IMR-90 (cell line): ENCODE measurements around the gene ST14. TPM values are rescaled to one million over a fixed set of nuclear protein-coding genes. Genes with fewer than 3 reads are reported as not detected.

Experiments
- ATAC-seq: fragments of 200-7000 bp; cut with Tn5 transposase; 2 replicates; pipeline ENCODE4 v1.9.1; 2020; ENCODE audit warnings: low read depth, mild to moderate bottlenecking, moderate library complexity
- BruUV-seq: library from RNA; stranded (reverse); fragments of 400-500 nt; replicated peaks from 2 replicates; lab custom pipeline; 2021; lab: Mats Ljungman, UMichigan
- CTCF ChIA-PET: fragments of 300-600 bp; formaldehyde crosslinking; extraction: SDS; loops from one replicate; lab custom pipeline; 2021; ENCODE audit warnings: antibody characterized with exemption; lab: Yijun Ruan, JAX
- POLR2A ChIA-PET: fragments of 300-600 bp; sonication (Branson Sonifier 250); formaldehyde crosslinking; loops from one replicate; lab custom pipeline; 2022; ENCODE audit warnings: antibody characterized with exemption; ENCODE audit not compliant: unreplicated experiment; lab: Charles Lee
- DNase-seq: peaks from one replicate; pipeline ENCODE4 v3.0.0; 2013
- H2AFZ ChIP-seq: replicated peaks from 2 replicates; pipeline ENCODE3; 2013; ENCODE audit warnings: low read length, mild to moderate bottlenecking; ENCODE audit not compliant: poor library complexity
- H2AK5ac ChIP-seq: 2 replicates; pipeline ENCODE4 v1.6.1; 2013; ENCODE audit warnings: low read depth, low read length, inconsistent platforms
- H2AK9ac ChIP-seq: replicated peaks from 2 replicates; pipeline ENCODE3; 2013; ENCODE audit warnings: mild to moderate bottlenecking, low read depth, low read length, moderate library complexity; ENCODE audit not compliant: poor library complexity
- H2BK120ac ChIP-seq: 2 replicates; pipeline ENCODE4 v1.6.1; 2013; ENCODE audit warnings: low read depth, low read length, inconsistent platforms
- H2BK15ac ChIP-seq: 3 replicates; pipeline ENCODE4 v1.6.1; 2013; ENCODE audit warnings: low read depth, low read length, inconsistent platforms
- H2BK20ac ChIP-seq: 2 replicates; pipeline ENCODE4 v1.6.1; 2013; ENCODE audit warnings: low read depth, mild to moderate bottlenecking, inconsistent platforms, low read length, moderate library complexity
- H2BK5ac ChIP-seq: 2 replicates; pipeline ENCODE4 v1.6.1; 2013; ENCODE audit warnings: mild to moderate bottlenecking, low read depth, low read length, inconsistent platforms; ENCODE audit not compliant: poor library complexity, severe bottlenecking
- H3K14ac ChIP-seq: replicated peaks from 2 replicates; pipeline ENCODE4 v1.6.1; 2013; ENCODE audit warnings: low read depth, low read length, inconsistent platforms
- H3K18ac ChIP-seq: 2 replicates; pipeline ENCODE4 v1.6.1; 2013; ENCODE audit warnings: low read depth, low read length, control low read depth
- H3K23ac ChIP-seq: 2 replicates; pipeline ENCODE4 v1.6.1; 2013; ENCODE audit warnings: low read depth, low read length, inconsistent platforms
- H3K27ac ChIP-seq: 2 replicates; pipeline ENCODE4 v1.5.1; 2013; ENCODE audit warnings: mild to moderate bottlenecking, control low read depth, low read length; ENCODE audit not compliant: insufficient read depth
- H3K27me3 ChIP-seq: 2 replicates; pipeline ENCODE4 v1.6.1; 2013; ENCODE audit warnings: low read length; ENCODE audit not compliant: control insufficient read depth, insufficient read depth
- H3K36me3 ChIP-seq: 2 replicates; pipeline ENCODE4 v1.6.1; 2013; ENCODE audit warnings: low read length, mixed read lengths; ENCODE audit not compliant: control insufficient read depth, insufficient read depth
- H3K4ac ChIP-seq: 2 replicates; pipeline ENCODE4 v1.6.1; 2013; ENCODE audit warnings: low read depth, low read length, inconsistent platforms
- H3K4me1 ChIP-seq: 2 replicates; pipeline ENCODE4 v1.6.1; 2013; ENCODE audit warnings: low read length, mixed read lengths; ENCODE audit not compliant: control insufficient read depth, insufficient read depth
- H3K4me2 ChIP-seq: 2 replicates; pipeline ENCODE4 v1.6.1; 2013; ENCODE audit warnings: low read depth, mild to moderate bottlenecking, control low read depth, low read length, moderate library complexity
- H3K4me3 ChIP-seq: 2 replicates; pipeline ENCODE4 v1.5.1; 2013; ENCODE audit warnings: low read depth, mild to moderate bottlenecking, control low read depth, low read length, moderate library complexity; ENCODE audit not compliant: insufficient read depth
- H3K56ac ChIP-seq: 2 replicates; pipeline ENCODE4 v1.6.1; 2013; ENCODE audit warnings: low read length, inconsistent platforms; ENCODE audit not compliant: insufficient read depth; ENCODE audit errors: extremely low read depth
- H3K79me1 ChIP-seq, 2 experiments: 2 replicates each; pipeline ENCODE4 v1.6.1; 2013; ENCODE audit warnings: low read length in 2 of 2, inconsistent platforms in 1 of 2, low read depth in 1 of 2
- H3K9ac ChIP-seq: 2 replicates; pipeline ENCODE4 v1.6.1; 2013; ENCODE audit warnings: low read depth, low read length, control low read depth
- H3K9me1 ChIP-seq: 2 replicates; pipeline ENCODE4 v1.6.1; 2013; ENCODE audit warnings: low read length, inconsistent platforms; ENCODE audit not compliant: insufficient read depth
- H3K9me3 ChIP-seq: 2 replicates; pipeline ENCODE4 v1.6.1; 2013; ENCODE audit warnings: low read length; ENCODE audit not compliant: control insufficient read depth, insufficient read depth
- H4K20me1 ChIP-seq: 2 replicates; pipeline ENCODE4 v1.6.1; 2013; ENCODE audit warnings: low read length, inconsistent platforms; ENCODE audit not compliant: insufficient read depth
- H4K5ac ChIP-seq: 2 replicates; pipeline ENCODE4 v1.6.1; 2013; ENCODE audit warnings: mild to moderate bottlenecking, low read depth, low read length, control low read depth
- H4K8ac ChIP-seq, 2 experiments: 2 replicates each; pipeline ENCODE4 v1.6.1; 2013; ENCODE audit warnings: low read depth in 2 of 2, low read length in 2 of 2, control low read depth in 1 of 2, inconsistent platforms in 1 of 2
- H4K91ac ChIP-seq: 2 replicates; pipeline ENCODE4 v1.6.1; 2013; ENCODE audit warnings: low read depth, low read length, inconsistent platforms; ENCODE audit not compliant: insufficient read depth
- BHLHE40 ChIP-seq: fragments of 150-350 bp; IDR thresholded peaks from 2 replicates; pipeline ENCODE4 v1.6.1; 2016; ENCODE audit warnings: mild to moderate bottlenecking, low read depth, low read length
- CEBPB ChIP-seq: IDR thresholded peaks from 2 replicates; pipeline ENCODE4 v1.6.1; 2012; ENCODE audit warnings: low read depth, low read length, improper control_type of control experiment
- CHD1 ChIP-seq: IDR thresholded peaks from 2 replicates; pipeline ENCODE4 v1.6.1; 2012; ENCODE audit warnings: low read depth, low read length, improper control_type of control experiment
- ELK1 ChIP-seq: fragments of 150-350 bp; IDR thresholded peaks from 2 replicates; pipeline ENCODE4 v1.6.1; 2016; ENCODE audit warnings: low read depth, mild to moderate bottlenecking, low read length, moderate library complexity, borderline replicate concordance
- FOS ChIP-seq: fragments of 150-350 bp; IDR thresholded peaks from 2 replicates; pipeline ENCODE4 v1.6.1; 2016; ENCODE audit warnings: low read depth, low read length
- MAFK ChIP-seq: IDR thresholded peaks from 2 replicates; pipeline ENCODE4 v1.6.1; 2012; ENCODE audit warnings: low read depth, low read length, improper control_type of control experiment
- MAZ ChIP-seq: IDR thresholded peaks from 2 replicates; pipeline ENCODE4 v1.6.1; 2012; ENCODE audit warnings: low read depth, mild to moderate bottlenecking, low read length, improper control_type of control experiment, moderate library complexity, borderline replicate concordance
- MXI1 ChIP-seq: IDR thresholded peaks from 2 replicates; pipeline ENCODE4 v1.6.1; 2012; ENCODE audit warnings: low read depth, mild to moderate bottlenecking, low read length, moderate library complexity, borderline replicate concordance
- NFE2L2 ChIP-seq: fragments of 150-350 bp; IDR thresholded peaks from 2 replicates; pipeline ENCODE4 v1.6.1; 2016; ENCODE audit warnings: low read depth, mild to moderate bottlenecking, low read length
- RAD21 ChIP-seq: IDR thresholded peaks from 2 replicates; pipeline ENCODE4 v1.6.1; 2012; ENCODE audit warnings: low read length, improper control_type of control experiment
- RCOR1 ChIP-seq: IDR thresholded peaks from 2 replicates; pipeline ENCODE4 v1.6.1; 2012; ENCODE audit warnings: mild to moderate bottlenecking, low read length, improper control_type of control experiment; ENCODE audit not compliant: insufficient replicate concordance
- RFX5 ChIP-seq: IDR thresholded peaks from 2 replicates; pipeline ENCODE4 v1.8.0; 2012; ENCODE audit warnings: low read depth, mild to moderate bottlenecking, low read length, moderate library complexity
- SMC3 ChIP-seq: fragments of 150-350 bp; IDR thresholded peaks from 2 replicates; pipeline ENCODE4 v1.6.1; 2016; ENCODE audit warnings: low read depth, mild to moderate bottlenecking, antibody characterized with exemption, low read length, moderate library complexity
- WGBS, 2 experiments: methylation state at CpG; one replicate each; pipeline versions ENCODE4 v1.1.5 to v1.1.7; 2013; ENCODE audit warnings: missing lambda C conversion rate in 2 of 2; ENCODE audit not compliant: insufficient read length in 1 of 2; ENCODE audit errors: extremely low coverage in 2 of 2; 5-methylcytosine and 5-hydroxymethylcytosine counted together
- dilution Hi-C: fragments of 300-500 bp; cut with HindIII; formaldehyde crosslinking; loops from one replicate; pipeline ENCODE4 v1.14.3; 2018; ENCODE audit warnings: low sequenced_read_pairs; ENCODE audit not compliant: unreplicated experiment
- in situ Hi-C: fragments of 300-500 bp; cut with MboI; formaldehyde crosslinking; loops from 3 replicates; pipeline ENCODE4 v1.14.3; 2019; ENCODE audit warnings: low sequenced_read_pairs, inconsistent platforms, mixed read lengths
- intact Hi-C: fragments of 100-400 bp; cut with micrococcal nuclease; formaldehyde crosslinking; loops from 2 replicates; pipeline ENCODE4 v1.10.0; 2022
- polyA plus RNA-seq, 3 experiments: library from polyadenylated mRNA; depleted of rRNA; stranded (reverse); fragments of >200 nt; gene quantifications; 2 replicates each; pipeline ENCODE4 v1.2.3, GENCODE V29; 2012; ENCODE audit warnings: low replicate concordance in 1 of 3
- total RNA-seq: library from RNA; depleted of rRNA; stranded (reverse); fragments of >200 nt; gene quantifications from 2 replicates; pipeline ENCODE4 v1.2.3, GENCODE V29; 2012
- TF ChIP-seq, protein P1 (sequence below): fragments of 150-350 bp; IDR thresholded peaks from 2 replicates; pipeline ENCODE4 v1.6.1; 2017; ENCODE audit warnings: mild to moderate bottlenecking, antibody characterized with exemption, low read length, low read depth

ST14 gene
- total and polyA plus RNA-seq, 2 of the 4 experiments (the other 2 are of a cell fraction): not detected

- Histone ChIP-seq H4K91ac (no peak overlapping the region), H3K27me3 (peaks cover 11% of the 10 kb centered on the region), H3K4me1 (peaks cover 4% of the 10 kb centered on the region), H2BK15ac (no peak overlapping the region), H3K9ac (no peak overlapping the region), H2AFZ (no peak overlapping the region), H2BK120ac (no peak overlapping the region), H3K4ac (no peak overlapping the region), H2AK5ac (no peak overlapping the region), H2BK5ac (no peak overlapping the region), H4K8ac (no peak overlapping the region), H3K4me3 (no peak overlapping the region), H4K5ac (no peak overlapping the region), H2BK20ac (no peak overlapping the region), H3K9me1 (peaks cover 8% of the 10 kb centered on the region), H3K79me1 (no peaks in the 10 kb centered on the region), H3K23ac (no peak overlapping the region), H3K18ac (no peak overlapping the region), H3K14ac (no peak overlapping the region), H2AK9ac (no peak overlapping the region), H3K36me3 (no peaks in the 10 kb centered on the region), H3K56ac (no peak overlapping the region), H3K27ac (no peak overlapping the region), H3K9me3 (no peaks in the 10 kb centered on the region), H4K20me1 (no peaks in the 10 kb centered on the region), H3K4me2 (no peak overlapping the region)
- dilution Hi-C loops (no loop called here), intact Hi-C loops (no loop called here), in situ Hi-C loops (no loop called here)
- ATAC-seq (no peak), DNase-seq (no peak)
- no CpG with 5 or more reads among the region's 3 CpGs for WGBS, 2 experiments
- TF ChIP-seq RAD21 (no peak), FOS (no peak), CEBPB (no peak), MAZ (no peak), MAFK (no peak), RFX5 (no peak), SMC3 (no peak), CHD1 (no peak), ELK1 (no peak), RCOR1 (no peak), NFE2L2 (no peak), BHLHE40 (no peak), MXI1 (no peak)
- TF ChIP-seq, protein P1, sequence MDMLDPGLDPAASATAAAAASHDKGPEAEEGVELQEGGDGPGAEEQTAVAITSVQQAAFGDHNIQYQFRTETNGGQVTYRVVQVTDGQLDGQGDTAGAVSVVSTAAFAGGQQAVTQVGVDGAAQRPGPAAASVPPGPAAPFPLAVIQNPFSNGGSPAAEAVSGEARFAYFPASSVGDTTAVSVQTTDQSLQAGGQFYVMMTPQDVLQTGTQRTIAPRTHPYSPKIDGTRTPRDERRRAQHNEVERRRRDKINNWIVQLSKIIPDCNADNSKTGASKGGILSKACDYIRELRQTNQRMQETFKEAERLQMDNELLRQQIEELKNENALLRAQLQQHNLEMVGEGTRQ: no peak
- ChIA-PET POLR2A (no interaction called here), CTCF (interaction anchor here (0.6 to 0.8 kb wide), 2 partner anchors 282 to 518 kb away, joined by 3 to 6 read pairs; no protein-coding TSS in a partner anchor)
- BruUV-seq: no TSS peak
Measured at GRCh38 chr11:130167146-130167545, 7.6 kb downstream of the ST14 start.
